ENCODE measurements around the gene HTR7.

The HTR7 gene

DNA sequence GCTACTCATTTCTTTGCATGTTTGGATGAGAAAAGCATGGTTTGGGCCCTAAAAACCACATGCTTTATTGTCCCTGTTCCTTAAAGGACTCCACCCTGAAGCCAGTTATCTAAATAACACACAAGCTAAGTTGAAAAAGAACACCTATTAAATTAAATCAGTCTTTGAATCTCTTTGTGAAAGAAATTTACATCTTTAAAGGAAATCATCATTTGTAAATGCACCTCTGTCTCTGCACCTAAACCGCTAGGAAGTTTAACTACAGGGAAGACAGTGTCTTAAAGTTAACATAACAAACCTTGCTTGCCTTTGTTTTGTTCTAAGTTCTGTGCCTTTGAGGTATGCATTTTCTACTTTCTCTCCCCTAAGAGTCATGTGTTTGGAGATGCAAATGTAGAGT lies 52.6 kb downstream of the HTR7 start:
- no peak for DNase-seq

- DNase-seq = no peak
Measured at GRCh38 chr10:90804354-90804753, 53.5 kb downstream of the HTR7 start.

DNA sequence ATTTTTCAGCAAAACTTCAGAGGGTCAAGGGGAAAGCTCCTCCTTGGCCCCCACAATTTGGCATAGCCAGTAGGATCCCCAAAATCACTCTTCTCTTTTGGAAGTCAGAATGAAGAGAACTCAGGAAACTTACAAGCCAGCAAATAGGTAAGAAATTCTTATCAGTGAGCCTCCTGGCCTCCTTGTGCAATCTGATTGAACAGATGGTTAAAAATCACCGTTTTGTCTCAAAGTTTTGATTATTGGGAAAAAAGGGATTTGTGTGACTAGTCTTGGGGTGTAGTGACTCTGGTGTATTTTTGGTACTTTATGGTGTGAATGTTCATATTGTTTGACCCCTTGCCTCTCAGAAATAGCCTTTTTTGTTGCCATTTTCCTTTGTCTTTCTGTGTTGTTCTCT lies 56.2 kb downstream of the HTR7 start:
- DNase-seq = no peak

- DNase-seq = no peak
Measured at GRCh38 chr10:90800232-90800796, 57.5 kb downstream of the HTR7 start.

GRCh38 chr10:90799172-90799571 lies 58.7 kb downstream of the HTR7 start:
- DNase-seq = no peak

DNA sequence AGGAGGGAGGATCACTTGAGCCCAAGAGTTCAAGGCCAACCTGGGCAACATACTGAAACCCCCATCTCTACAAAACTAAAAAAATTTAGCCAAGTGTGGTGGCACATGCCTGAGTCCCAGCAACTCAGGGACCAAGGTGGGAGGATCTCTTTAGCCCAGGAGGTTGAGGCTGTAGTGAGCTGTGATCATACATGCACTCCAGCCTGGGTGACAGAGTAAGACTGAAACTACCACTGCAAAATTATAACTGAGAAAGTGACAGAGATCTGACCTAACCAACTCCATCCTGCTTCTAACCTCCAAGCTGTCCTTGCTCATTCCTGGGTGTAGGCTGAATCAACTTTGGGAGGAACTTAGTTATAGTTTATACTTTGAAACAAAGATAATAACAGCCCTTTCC lies 59.4 kb downstream of the HTR7 start:
- DNase-seq = no peak

DNA sequence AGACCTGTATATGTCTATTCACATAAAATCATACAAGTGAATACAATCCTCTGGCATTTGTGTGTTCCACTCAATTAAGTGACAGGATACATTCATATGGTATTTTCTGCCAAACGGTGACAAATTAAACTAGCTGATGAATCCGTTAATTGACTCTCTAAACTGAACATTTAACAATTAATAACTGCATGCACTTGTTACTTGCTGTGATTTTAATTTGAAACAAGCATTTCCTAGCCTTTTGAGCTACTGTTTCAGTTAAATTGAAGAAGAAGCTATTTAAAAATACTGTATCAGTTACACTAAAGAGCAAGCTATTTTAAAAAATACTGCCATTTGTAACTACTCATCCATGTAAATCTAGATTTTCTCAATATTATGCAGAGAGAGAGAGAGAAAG lies 67.4 kb downstream of the HTR7 start:
- no peak for DNase-seq

DNA sequence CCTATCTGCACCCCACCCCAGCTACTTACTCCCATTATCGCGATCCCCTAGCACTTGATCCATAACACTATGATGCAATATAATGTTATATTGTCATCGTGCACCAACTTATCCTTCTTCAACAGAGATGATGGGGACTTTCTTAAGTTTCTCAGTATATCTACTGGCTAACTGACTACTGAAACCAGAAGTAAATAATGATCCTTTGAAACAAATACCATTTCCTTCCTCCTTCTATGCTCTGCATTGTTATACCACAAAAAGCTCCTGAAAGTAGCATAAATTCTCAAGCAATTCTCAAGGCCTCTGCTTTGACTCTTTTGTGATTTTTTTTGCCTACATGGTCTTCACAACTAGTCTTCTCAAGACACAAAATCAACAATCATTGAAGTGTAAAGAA lies 68.9 kb downstream of the HTR7 start:
- no peak for DNase-seq

- DNase-seq = no peak
Measured at GRCh38 chr10:90788199-90788491, 69.7 kb downstream of the HTR7 start.

GRCh38 chr10:90787393-90788198 lies 70.2 kb downstream of the HTR7 start:
- DNase-seq = peak in 6 of 56 donors; percentile 4 to 54 (median 10)

DNA sequence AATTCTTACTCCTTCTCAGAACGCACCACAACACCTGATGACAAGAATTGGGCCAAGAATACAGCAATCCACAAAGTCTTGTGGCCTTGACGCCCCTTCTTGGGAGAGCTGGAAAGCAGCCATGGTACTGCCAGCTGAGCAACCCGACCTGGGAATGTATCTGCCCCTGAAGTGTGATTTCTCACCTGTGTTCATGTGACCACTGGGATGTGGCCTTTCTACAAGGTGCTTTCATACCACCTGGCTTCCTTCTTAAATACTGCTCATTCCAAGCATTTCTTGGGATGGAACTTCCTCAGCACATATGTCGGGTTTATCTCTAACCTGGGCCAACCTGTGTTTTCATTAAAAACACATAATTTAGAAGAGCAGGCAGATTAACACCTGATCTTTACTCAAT lies 72.1 kb downstream of the HTR7 start:
- no peak for DNase-seq

GRCh38 chr10:90784771-90785170 lies 73.1 kb downstream of the HTR7 start:
- no peak for DNase-seq

GRCh38 chr10:90780488-90780887 lies 77.4 kb downstream of the HTR7 start:
- no peak for DNase-seq

DNA sequence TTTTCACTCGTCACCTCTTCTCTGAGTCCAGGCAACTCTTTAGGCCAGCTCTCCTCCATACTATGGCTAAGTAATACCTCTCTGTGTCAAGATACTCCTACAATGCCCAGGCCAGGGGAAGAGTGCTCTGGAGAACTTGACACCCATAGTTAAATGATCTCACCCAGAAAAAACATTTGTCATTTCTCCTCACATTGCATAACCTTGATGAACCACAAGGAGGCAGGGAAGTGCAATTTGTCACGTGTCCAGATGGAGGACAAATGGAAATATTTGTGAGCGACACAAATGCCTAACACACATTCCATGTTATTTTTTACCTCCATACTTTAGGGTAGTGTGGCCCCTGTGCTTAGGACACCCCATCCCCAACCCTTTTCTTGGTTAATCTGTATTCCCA lies 78.3 kb downstream of the HTR7 start:
- DNase-seq = no peak

DNA sequence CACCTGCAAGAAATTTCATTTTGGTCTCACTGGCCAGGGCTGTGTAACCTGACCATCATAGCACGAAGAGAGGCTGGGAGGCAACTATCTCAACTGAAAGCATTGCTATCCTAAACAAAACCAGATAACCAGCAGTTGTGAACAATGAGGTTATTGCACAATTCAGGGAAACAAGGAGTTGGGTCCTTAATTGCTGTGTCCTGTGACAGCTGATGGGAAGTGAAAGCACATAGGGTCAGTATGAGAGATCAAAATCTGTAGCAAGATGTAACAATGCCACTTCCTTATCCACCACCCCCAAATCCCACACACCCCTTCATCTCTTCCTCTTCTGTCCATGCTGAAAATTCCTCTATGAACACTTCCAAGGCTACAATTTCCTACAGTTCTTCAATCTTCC lies 80.2 kb downstream of the HTR7 start:
- DNase-seq = no peak

- DNase-seq = peak in 2 of 56 donors; percentile 3
Measured at GRCh38 chr10:90775351-90776028, 82.3 kb downstream of the HTR7 start.

DNA sequence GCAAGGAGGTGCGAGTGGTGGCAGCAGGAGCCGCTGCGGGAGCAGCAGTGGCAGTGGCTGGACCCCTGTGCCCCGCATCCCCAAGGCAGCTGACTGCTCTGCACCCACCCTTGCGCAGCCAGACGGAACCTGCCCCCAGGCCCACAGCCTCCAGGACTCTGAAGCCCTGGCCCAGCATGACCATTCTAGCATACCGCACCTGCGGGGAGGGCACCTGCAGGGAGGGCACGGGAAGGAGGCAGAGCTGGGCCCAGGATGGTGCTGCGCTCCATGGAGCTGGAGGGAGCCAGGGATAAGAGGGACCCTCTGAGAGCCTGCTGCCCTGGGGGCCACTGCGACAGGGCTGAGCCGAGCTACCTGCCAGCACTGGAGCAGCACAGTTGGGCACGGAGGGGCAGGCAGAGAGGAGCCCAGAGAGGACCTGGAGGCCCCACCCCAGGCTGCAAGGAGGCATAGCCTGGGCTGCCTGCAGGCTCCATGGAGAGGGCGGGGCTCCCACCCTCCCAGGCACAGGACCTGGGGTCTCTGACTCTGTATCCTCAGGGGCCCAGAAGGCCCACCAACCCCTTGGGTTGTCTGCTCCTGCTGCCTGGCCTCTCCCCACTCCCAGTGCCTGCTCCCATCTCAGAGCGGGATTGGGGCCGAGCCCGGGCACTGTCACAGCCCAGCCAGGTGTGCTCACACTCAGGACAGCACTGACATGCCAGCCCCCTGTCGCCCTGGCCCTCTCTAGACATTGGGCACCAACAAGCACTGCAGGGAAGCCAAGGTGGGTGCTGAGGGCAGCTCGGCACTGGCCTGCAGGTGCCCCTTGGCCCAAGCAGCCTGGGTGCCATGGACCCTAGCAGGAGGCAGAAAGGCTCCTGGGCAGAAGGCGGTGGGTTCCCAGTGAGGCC lies 87.6 kb downstream of the HTR7 start:
- no peak for DNase-seq

GRCh38 chr10:90751107-90751997 lies 106.5 kb downstream of the HTR7 start:
- peak in 13 of 56 donors; percentile 3 to 50 (median 7) for DNase-seq

DNA sequence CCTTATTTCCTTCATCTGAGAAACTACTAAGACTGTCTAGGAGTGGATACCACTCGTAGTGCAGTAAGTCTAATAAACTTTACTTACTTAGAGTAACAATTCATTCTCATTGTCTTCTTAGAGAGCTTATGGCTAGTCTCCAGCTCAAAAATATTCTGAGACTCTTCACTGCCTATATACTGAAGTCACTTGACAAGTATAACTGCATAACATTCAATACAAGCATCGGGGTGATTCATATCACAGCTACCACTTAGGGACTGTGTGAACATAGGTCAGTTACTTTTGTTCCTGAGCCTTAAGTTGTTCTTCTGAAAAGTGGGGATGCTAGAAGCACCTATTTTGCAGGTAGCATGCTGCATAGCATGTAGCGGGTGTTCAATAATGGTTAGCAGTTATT lies 111.0 kb downstream of the HTR7 start:
- DNase-seq = no peak

DNA sequence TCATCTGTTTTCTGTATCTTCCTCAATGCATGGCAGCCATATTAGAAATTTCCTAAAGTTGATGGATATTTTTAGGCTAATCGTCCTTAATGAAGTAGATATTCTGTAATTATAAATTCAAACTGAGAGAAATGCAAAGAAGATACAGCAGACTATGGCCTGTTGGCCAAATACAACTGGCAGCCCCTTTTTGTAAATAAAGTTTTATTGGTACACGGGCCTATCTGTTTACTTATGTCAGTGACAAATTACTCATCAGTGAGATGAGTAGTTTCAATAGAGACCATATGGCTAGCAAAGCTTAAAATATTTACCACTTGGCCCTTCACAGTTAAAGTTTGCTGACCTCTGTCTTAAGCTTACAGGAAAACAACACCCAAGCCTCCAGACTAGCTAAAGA lies 112.3 kb downstream of the HTR7 start:
- DNase-seq = no peak

GRCh38 chr10:90743291-90743690 lies 114.5 kb downstream of the HTR7 start:
- no peak for DNase-seq
